K562 (cell line): ENCODE measurements around the gene ABRAXAS1. TPM values are rescaled to one million over a fixed set of nuclear protein-coding genes. Genes with fewer than 3 reads are reported as not detected.
A peak's percentile ranks its signal among the peaks of the same experiment; 100 is the strongest.

ENCODE experiments used
- CXXC5 ChIP-seq: fragments of 250-450 bp; sonication (Bioruptor Pico); IDR thresholded peaks from 2 replicates; pipeline ENCODE4 v1.8.0; 2022; ENCODE audit warnings: inconsistent platforms, mild to moderate bottlenecking, moderate library complexity
- DMBX1 ChIP-seq: fragments of 250-450 bp; sonication (Bioruptor Pico); IDR thresholded peaks from 2 replicates; pipeline ENCODE4 v1.8.0; 2022; ENCODE audit warnings: inconsistent platforms, mild to moderate bottlenecking, moderate library complexity, borderline replicate concordance
- ETV1 ChIP-seq: fragments of 450-650 bp; conservative IDR thresholded peaks from 2 replicates; pipeline ENCODE4 v1.6.1; 2016; ENCODE audit warnings: missing genetic modification characterization, control low read depth, low read depth, missing compliant biosample characterization
- FUS ChIP-seq: fragments of 200-400 bp; formaldehyde crosslinking; optimal IDR thresholded peaks from 2 replicates; pipeline ENCODE3; 2017; ENCODE audit warnings: low read depth, low read length
- GATA2 ChIP-seq: sonication (generic); formaldehyde crosslinking; IDR thresholded peaks from 2 replicates; pipeline ENCODE4 v1.4.0; 2020; ENCODE audit warnings: mild to moderate bottlenecking, missing genetic modification reagents
- HDAC8 ChIP-seq: fragments of 450-650 bp; IDR thresholded peaks from 2 replicates; pipeline ENCODE4 v1.6.1; 2016; ENCODE audit warnings: mild to moderate bottlenecking, missing genetic modification characterization, moderate library complexity, missing compliant biosample characterization
- HNRNPL ChIP-seq: fragments of 200-400 bp; formaldehyde crosslinking; IDR thresholded peaks from 2 replicates; pipeline ENCODE4 v1.6.1; 2017; ENCODE audit warnings: low read depth, mild to moderate bottlenecking, low read length
- IFI16 ChIP-seq: fragments of 250-450 bp; sonication (Bioruptor Pico); IDR thresholded peaks from 2 replicates; pipeline ENCODE4 v2.1.2; 2022; ENCODE audit warnings: mild to moderate bottlenecking, inconsistent platforms
- NFIC ChIP-seq: fragments of 450-650 bp; IDR thresholded peaks from 2 replicates; pipeline ENCODE4 v1.6.1; 2017; ENCODE audit warnings: mild to moderate bottlenecking, inconsistent platforms
- PHF8 ChIP-seq: fragments of 200-600 bp; sonication (generic); IDR thresholded peaks from 2 replicates; pipeline ENCODE4 v1.6.1; 2012; ENCODE audit warnings: mixed run types, mild to moderate bottlenecking, inconsistent platforms, low read length, moderate library complexity, borderline replicate concordance
- RB1 ChIP-seq: fragments of 450-650 bp; IDR thresholded peaks from 2 replicates; pipeline ENCODE4 v1.6.1; 2017; ENCODE audit warnings: low read depth, mild to moderate bottlenecking
- SOX6 ChIP-seq: fragments of 450-650 bp; IDR thresholded peaks from 2 replicates; pipeline ENCODE4 v1.6.1; 2014; ENCODE audit warnings: mild to moderate bottlenecking
- TAF15 ChIP-seq: fragments of 200-400 bp; formaldehyde crosslinking; IDR thresholded peaks from 2 replicates; pipeline ENCODE4 v1.6.1; 2017; ENCODE audit warnings: mild to moderate bottlenecking, low read depth, low read length, moderate library complexity
- ZKSCAN3 ChIP-seq: fragments of 250-450 bp; sonication (Bioruptor Pico); IDR thresholded peaks from 2 replicates; pipeline ENCODE4 v1.4.0; 2020
- ZNF121 ChIP-seq: sonication (generic); formaldehyde crosslinking; conservative IDR thresholded peaks from 2 replicates; pipeline ENCODE4 v1.8.0; 2022; ENCODE audit warnings: missing genetic modification reagents
- ZNF232 ChIP-seq: sonication (generic); formaldehyde crosslinking; IDR thresholded peaks from 2 replicates; pipeline ENCODE4 v1.8.0; 2022; ENCODE audit warnings: mild to moderate bottlenecking, missing genetic modification reagents
- ZNF282 ChIP-seq: sonication (generic); formaldehyde crosslinking; IDR thresholded peaks from 2 replicates; pipeline ENCODE4 v1.8.1; 2023; ENCODE audit warnings: missing genetic modification reagents
- ZNF395 ChIP-seq: fragments of 200-800 bp; sonication (Bioruptor generic); IDR thresholded peaks from 2 replicates; pipeline ENCODE4 v1.6.1; 2017; ENCODE audit warnings: missing genetic modification characterization, missing compliant biosample characterization
- ZNF518B ChIP-seq: fragments of 250-450 bp; sonication (Bioruptor Pico); IDR thresholded peaks from 2 replicates; pipeline ENCODE4 v1.5.0; 2021; ENCODE audit warnings: mild to moderate bottlenecking, moderate library complexity
- ZNF77 ChIP-seq: fragments of 250-450 bp; sonication (Bioruptor Pico); IDR thresholded peaks from 2 replicates; pipeline ENCODE4 v1.5.0; 2020
- polyA plus RNA-seq, 8 experiments: library from polyadenylated mRNA; depleted of rRNA in 4 of 8; stranded (reverse) in 5 of 8; unstranded in 3 of 8; fragments of >200 nt; fragmentation: Nextera tagmentation in 2 of 8; fragmentation: Illumina TruSeq in 1 of 8; extraction: Ambion mirVana in 2 of 8; extraction: Trizol in 1 of 8; gene quantifications; 2 replicates each; pipeline versions ENCODE4 v1.2.1 to v1.2.3, GENCODE V29; 2011 to 2014; ENCODE audit warnings: inconsistent platforms in 1 of 8, missing spikeins in 1 of 8
- total RNA-seq, 7 experiments: library from RNA; depleted of rRNA in 6 of 7; stranded (reverse); fragments of >200 nt in 6 of 7; fragmentation: Illumina TruSeq in 2 of 7; extraction: Trizol in 2 of 7; gene quantifications; 2 replicates each; pipeline versions ENCODE4 v1.2.1 to v1.2.3, GENCODE V29; 2011 to 2021; ENCODE audit warnings: low replicate concordance in 1 of 7
- TF ChIP-seq, protein P1 (sequence below): fragments of 250-450 bp; sonication (Bioruptor Pico); IDR thresholded peaks from 2 replicates; pipeline ENCODE4 v1.4.0; 2020; ENCODE audit warnings: mild to moderate bottlenecking

The ABRAXAS1 gene
- total and polyA plus RNA-seq, 9 of the 15 experiments (the other 6 are each of a cell fraction or from before 2014, with no cell fraction given): 10.8 to 48.3 (median 22.1) TPM

DNA sequence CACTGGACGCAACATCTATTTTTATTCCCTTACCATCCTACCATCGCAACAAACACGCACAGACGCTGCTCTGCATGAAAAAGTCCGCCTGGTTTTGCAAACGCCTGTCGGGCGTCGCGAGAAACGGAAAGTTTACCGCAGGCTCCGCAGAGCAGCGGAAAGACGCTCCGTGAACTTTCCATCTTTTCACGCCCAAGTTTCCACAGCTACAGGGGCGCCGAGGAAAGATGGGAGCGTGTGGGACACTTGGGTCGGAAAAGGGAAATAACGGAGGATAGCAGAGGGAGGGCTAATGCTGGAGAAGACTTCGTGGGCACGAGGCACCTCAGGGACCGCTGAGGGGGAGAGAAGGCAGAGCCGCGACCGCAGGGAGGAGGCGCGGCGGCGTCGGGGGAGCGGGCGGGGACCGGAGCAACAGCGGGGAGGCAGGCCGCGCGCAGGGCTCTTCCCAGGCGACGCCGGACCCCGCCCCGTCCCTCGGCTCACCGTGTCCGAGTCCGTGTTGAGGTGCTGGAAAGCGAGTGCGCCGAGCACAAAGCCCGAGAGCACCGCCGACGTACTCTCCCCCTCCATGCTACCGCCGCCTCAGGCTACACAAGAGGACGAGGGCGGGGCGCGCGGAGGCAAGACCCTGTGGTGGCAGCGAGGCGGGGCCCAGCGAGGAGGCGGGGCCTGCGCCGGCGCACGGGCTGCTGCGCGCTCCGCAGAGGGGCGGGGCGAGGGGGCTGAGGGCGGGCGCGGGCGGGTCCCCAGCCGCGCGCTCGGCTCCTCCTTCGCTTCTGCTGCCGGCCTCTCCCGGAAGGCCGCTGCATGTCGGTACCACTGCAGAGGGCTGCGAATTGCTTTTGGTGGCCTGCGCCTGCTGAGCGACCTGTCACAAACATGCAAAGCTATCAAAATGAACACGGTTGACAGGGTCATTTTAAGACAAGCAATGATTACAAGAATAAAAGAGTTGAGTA is at the start of gene ABRAXAS1 (continued):
- no peak for TF ChIP-seq HNRNPL
- no peak; the same call in 1 of the 2 replicates for TF ChIP-seq ZNF232 (CRISPR knock-in tag)
- TF ChIP-seq IFI16 (CRISPR knock-in tag): no peak
- TF ChIP-seq ZKSCAN3 (CRISPR knock-in tag): no peak
- TF ChIP-seq TAF15: no peak
- no peak for TF ChIP-seq ZNF518B (CRISPR knock-in tag)
- peak; percentile 84 for TF ChIP-seq CXXC5
- TF ChIP-seq NFIC: peak; percentile 83
- TF ChIP-seq DMBX1 (CRISPR knock-in tag): 0 out of 2 replicates have a peak, but pooled peaks have one; percentile 57
- no peak for TF ChIP-seq GATA2 (CRISPR knock-in tag)
- peak; percentile 48 for TF ChIP-seq FUS
- 0 out of 2 replicates have a peak, but pooled peaks have one; percentile 87 for TF ChIP-seq ZNF282 (CRISPR knock-in tag)
- no peak for TF ChIP-seq ZNF77 (CRISPR knock-in tag)
- peak; percentile 44; the same call in 1 of the 2 replicates for TF ChIP-seq ZNF395
- peak; percentile 73; the same call in 1 of the 2 replicates for TF ChIP-seq HDAC8 (tag)
- TF ChIP-seq, protein P1, sequence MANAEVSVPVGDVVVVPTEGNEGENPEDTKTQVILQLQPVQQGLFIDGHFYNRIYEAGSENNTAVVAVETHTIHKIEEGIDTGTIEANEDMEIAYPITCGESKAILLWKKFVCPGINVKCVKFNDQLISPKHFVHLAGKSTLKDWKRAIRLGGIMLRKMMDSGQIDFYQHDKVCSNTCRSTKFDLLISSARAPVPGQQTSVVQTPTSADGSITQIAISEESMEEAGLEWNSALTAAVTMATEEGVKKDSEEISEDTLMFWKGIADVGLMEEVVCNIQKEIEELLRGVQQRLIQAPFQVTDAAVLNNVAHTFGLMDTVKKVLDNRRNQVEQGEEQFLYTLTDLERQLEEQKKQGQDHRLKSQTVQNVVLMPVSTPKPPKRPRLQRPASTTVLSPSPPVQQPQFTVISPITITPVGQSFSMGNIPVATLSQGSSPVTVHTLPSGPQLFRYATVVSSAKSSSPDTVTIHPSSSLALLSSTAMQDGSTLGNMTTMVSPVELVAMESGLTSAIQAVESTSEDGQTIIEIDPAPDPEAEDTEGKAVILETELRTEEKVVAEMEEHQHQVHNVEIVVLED (CRISPR knock-in tag): peak; percentile 42
- TF ChIP-seq PHF8: peak; percentile 83
- peak; percentile 44; the same call in 1 of the 2 replicates for TF ChIP-seq ETV1 (tag)
- no peak for TF ChIP-seq SOX6
- no peak for TF ChIP-seq ZNF121
- peak; percentile 79 for TF ChIP-seq RB1
